KMS-11 (cell line): ENCODE data around the gene PDE11A.

ENCODE experiments used
- H2AFZ ChIP-seq: fragments of 200-600 bp; sonication (generic); 2 replicates; pipeline ENCODE4 v1.6.1; 2016; ENCODE audit warnings: antibody characterized with exemption, mixed run types, low read depth
- H3K27ac ChIP-seq: fragments of 200-600 bp; sonication (generic); 2 replicates; pipeline ENCODE4 v1.6.1; 2016; ENCODE audit warnings: mild to moderate bottlenecking, mixed run types
- H3K27me3 ChIP-seq: fragments of 200-600 bp; sonication (generic); 2 replicates; pipeline ENCODE4 v1.6.1; 2017; ENCODE audit warnings: mild to moderate bottlenecking, low read depth, mixed run types, moderate library complexity; ENCODE audit not compliant: insufficient read depth
- H3K36me3 ChIP-seq: fragments of 200-600 bp; sonication (generic); 2 replicates; pipeline ENCODE4 v1.6.1; 2017; ENCODE audit warnings: mild to moderate bottlenecking, mixed run types; ENCODE audit not compliant: insufficient read depth
- H3K4me1 ChIP-seq: fragments of 200-600 bp; sonication (generic); 2 replicates; pipeline ENCODE4 v1.6.1; 2016; ENCODE audit warnings: mild to moderate bottlenecking, low read depth, mixed run types; ENCODE audit not compliant: poor library complexity, severe bottlenecking
- H3K4me2 ChIP-seq: fragments of 200-600 bp; sonication (generic); 2 replicates; pipeline ENCODE4 v1.7.0; 2016; ENCODE audit warnings: mild to moderate bottlenecking, mixed run types
- H3K4me3 ChIP-seq: fragments of 200-600 bp; sonication (generic); IDR thresholded peaks from 2 replicates; pipeline ENCODE4 v1.6.1; 2017; ENCODE audit warnings: low read depth, low read length, mixed read lengths; ENCODE audit not compliant: insufficient read depth
- H3K79me2 ChIP-seq: fragments of 200-600 bp; sonication (generic); 2 replicates; pipeline ENCODE4 v1.6.1; 2016; ENCODE audit warnings: low read depth, mixed run types; ENCODE audit not compliant: insufficient read depth
- H3K9ac ChIP-seq: fragments of 200-600 bp; sonication (generic); 2 replicates; pipeline ENCODE4 v1.6.1; 2016; ENCODE audit warnings: mild to moderate bottlenecking, mixed run types
- H4K20me1 ChIP-seq: fragments of 200-600 bp; sonication (generic); 2 replicates; pipeline ENCODE4 v1.6.1; 2016; ENCODE audit warnings: mild to moderate bottlenecking, mixed run types; ENCODE audit not compliant: insufficient read depth
- CTCF ChIP-seq: fragments of 200-600 bp; sonication (generic); conservative IDR thresholded peaks from 2 replicates; pipeline ENCODE4 v1.6.1; 2017; ENCODE audit warnings: low read depth, mild to moderate bottlenecking, antibody characterized with exemption, low read length, moderate library complexity, mixed read lengths

The PDE11A gene

GRCh38 chr2:177595126-177595845, 477.3 kb downstream of the PDE11A start:
- Histone ChIP-seq H3K27ac (no peak overlapping the region), H4K20me1 (no peaks in the 10 kb centered on the region), H3K4me3 (no peak overlapping the region), H3K4me2 (no peak overlapping the region), H3K27me3 (no peaks in the 10 kb centered on the region), H2AFZ (no peak overlapping the region), H3K36me3 (no peaks in the 10 kb centered on the region), H3K9ac (no peak overlapping the region), H3K4me1 (no peaks in the 10 kb centered on the region), H3K79me2 (no peaks in the 10 kb centered on the region)
- no peak for TF ChIP-seq CTCF

- no peaks in the 10 kb centered on the region for H3K27me3 ChIP-seq
Measured at GRCh38 chr2:177593402-177593801, 479.2 kb downstream of the PDE11A start.

GRCh38 chr2:177592945-177593344, 479.6 kb downstream of the PDE11A start:
- Histone ChIP-seq H4K20me1 (no peaks in the 10 kb centered on the region), H3K4me1 (no peaks in the 10 kb centered on the region), H3K4me2 (no peak overlapping the region), H3K27ac (no peak overlapping the region), H3K4me3 (no peak overlapping the region), H3K36me3 (no peaks in the 10 kb centered on the region), H3K9ac (no peak overlapping the region), H2AFZ (no peak overlapping the region), H3K27me3 (no peaks in the 10 kb centered on the region), H3K79me2 (no peaks in the 10 kb centered on the region)
- no peak for TF ChIP-seq CTCF

More at GRCh38 chr2:177593402-177593801, 479.2 kb downstream of the PDE11A start:
- Histone ChIP-seq H3K4me3 (no peak overlapping the region), H4K20me1 (no peaks in the 10 kb centered on the region), H3K4me2 (no peak overlapping the region), H3K27ac (no peak overlapping the region), H3K9ac (no peak overlapping the region), H2AFZ (no peak overlapping the region), H3K79me2 (no peaks in the 10 kb centered on the region), H3K4me1 (no peaks in the 10 kb centered on the region), H3K36me3 (no peaks in the 10 kb centered on the region)
- TF ChIP-seq CTCF: no peak

- no peaks in the 10 kb centered on the region for H3K36me3 ChIP-seq
- no peak overlapping the region for H3K4me3 ChIP-seq
- no peaks in the 10 kb centered on the region for H3K27me3 ChIP-seq
- no peaks in the 10 kb centered on the region for H4K20me1 ChIP-seq
- no peaks in the 10 kb centered on the region for H3K4me1 ChIP-seq
- no peak overlapping the region for H3K4me2 ChIP-seq
- no peak overlapping the region for H2AFZ ChIP-seq
- H3K27ac ChIP-seq: no peak overlapping the region
- no peak overlapping the region for H3K9ac ChIP-seq
- H3K79me2 ChIP-seq: no peaks in the 10 kb centered on the region
- no peak for TF ChIP-seq CTCF
Measured at GRCh38 chr2:177592397-177592796, 480.2 kb downstream of the PDE11A start.
